HFF-Myc (cell line): ENCODE measurements around the gene ENTHD1.

Experiments
- DNase-seq: peaks from one replicate; pipeline ENCODE4 v3.0.0-alpha.2; 2011; ENCODE audit warnings: low read depth; ENCODE audit errors: extremely low read depth
- H3K4me3 ChIP-seq: replicated peaks from 2 replicates; pipeline ENCODE4 v1.5.1; 2011; ENCODE audit warnings: low read depth, mild to moderate bottlenecking, control low read depth, low read length
- CTCF ChIP-seq: IDR thresholded peaks from 2 replicates; pipeline ENCODE4 v1.5.1; 2012; ENCODE audit warnings: mild to moderate bottlenecking, low read depth, low read length, control low read depth; ENCODE audit errors: missing control alignments

The ENTHD1 gene

GRCh38 chr22:39901565-39902146 is 8.1 kb upstream of the ENTHD1 start:
- no peak for DNase-seq
- TF ChIP-seq CTCF: no peak
- no peak overlapping the region for H3K4me3 ChIP-seq

DNA sequence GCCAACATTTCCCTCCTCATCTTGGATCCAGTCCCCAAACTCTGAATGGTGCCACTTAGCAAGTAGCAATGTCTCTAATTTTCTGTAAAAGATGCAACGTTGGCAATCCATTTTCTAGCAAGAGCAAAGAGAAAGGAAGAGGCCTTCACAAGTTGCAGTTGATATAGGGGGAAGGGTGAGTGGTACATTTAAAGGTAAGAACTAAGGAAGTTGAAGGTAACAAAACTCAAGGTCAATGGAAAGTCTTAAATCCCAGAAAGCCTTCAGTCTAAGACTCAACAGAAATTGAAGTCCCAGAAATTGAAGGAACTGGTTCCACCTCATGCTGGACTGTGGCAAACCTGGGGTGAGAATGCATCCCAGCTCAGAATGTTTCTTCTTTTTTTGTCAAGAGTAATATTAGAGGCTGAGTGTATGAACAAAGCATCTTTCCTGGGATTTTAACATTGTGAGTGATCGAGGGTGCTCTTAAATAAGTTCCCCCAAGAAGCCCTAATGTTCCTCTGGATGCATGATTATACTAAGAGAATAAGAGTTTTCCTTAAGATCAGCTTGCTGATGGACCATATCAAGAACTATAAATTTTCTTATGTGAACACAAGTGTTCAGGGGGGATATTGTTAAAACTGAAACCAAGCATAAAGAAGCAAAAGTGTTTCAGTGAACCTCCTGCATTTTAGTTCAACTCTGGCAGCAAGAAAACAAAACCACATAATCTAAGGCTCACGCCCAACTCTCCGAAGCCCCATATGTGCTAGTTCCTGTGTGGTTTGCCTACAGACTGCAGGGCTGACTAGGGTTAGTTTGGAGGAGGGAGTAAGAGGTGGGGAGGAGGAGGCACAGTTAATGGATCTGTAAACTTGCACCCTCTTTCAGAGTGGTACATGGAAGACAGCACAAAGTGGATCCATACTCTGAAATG is 7.0 kb upstream of the ENTHD1 start, which contains the start of gene GRAP2:
TSS of gene GRAP2 (plus strand) at position 779 of the 922 bp plus-strand sequence. CDS start 46,023 bp downstream, outside the sequence.
- DNase-seq: no peak
- no peak for TF ChIP-seq CTCF
- no peak within 1 kb of the TSS for H3K4me3 ChIP-seq

GRCh38 chr22:39898997-39899396 is 5.4 kb upstream of the ENTHD1 start:
- TF ChIP-seq CTCF: no peak
- H3K4me3 ChIP-seq: no peak overlapping the region
- DNase-seq: no peak

DNA sequence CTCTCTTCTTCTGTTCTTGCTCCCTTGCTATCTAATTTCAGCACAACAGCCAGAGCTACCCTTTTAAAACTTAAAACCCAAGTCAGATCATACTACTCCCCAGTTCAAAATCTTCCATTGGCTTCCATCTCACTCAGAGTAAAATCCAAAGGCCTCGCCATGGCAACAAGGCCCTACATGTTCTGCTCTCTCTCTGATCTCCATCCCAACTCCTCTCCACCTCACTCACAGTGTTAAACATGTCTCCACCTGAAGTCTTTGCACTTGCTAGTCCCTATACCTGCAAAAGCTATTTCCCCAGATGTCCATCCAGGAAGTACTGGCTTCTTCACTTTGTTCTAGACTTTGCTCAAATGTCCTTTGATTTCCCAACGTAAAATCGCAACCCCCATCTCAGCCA is 4.3 kb upstream of the ENTHD1 start:
- no peak overlapping the region for H3K4me3 ChIP-seq
- TF ChIP-seq CTCF: no peak
- no peak for DNase-seq

DNA sequence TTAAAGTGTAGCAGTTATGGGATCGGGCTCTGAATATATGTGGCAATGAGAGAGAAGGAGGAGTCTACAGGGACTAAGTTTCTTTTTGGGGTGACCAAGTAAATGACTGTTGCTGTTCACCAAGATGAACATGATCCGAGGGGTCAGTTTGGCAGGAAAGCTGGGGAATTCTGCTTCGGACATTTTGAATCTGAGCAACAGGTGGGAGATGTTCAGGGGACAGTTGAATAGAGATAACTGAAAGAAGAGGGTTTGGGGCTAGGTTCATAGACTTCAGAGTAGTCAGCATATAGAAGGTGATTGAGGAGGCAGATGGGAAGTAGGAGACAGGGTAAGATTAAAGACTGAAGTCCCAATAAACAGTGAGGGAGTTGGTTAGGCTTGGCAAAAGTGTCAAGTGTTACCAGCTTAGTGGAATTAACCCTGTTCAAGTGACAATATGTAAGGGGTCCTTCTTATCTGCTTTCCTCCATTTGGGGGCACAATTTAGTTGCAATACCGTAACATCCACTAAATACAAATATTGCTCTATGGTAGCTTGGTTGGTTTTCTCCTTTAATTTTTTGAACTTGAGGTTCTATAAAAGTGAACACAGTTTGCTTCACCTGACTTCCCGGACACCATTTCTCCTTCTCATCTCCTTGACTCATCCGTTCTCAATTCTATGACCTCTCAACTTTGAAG is 2.9 kb upstream of the ENTHD1 start:
- no peak overlapping the region for H3K4me3 ChIP-seq
- no peak for TF ChIP-seq CTCF
- DNase-seq: no peak

DNA sequence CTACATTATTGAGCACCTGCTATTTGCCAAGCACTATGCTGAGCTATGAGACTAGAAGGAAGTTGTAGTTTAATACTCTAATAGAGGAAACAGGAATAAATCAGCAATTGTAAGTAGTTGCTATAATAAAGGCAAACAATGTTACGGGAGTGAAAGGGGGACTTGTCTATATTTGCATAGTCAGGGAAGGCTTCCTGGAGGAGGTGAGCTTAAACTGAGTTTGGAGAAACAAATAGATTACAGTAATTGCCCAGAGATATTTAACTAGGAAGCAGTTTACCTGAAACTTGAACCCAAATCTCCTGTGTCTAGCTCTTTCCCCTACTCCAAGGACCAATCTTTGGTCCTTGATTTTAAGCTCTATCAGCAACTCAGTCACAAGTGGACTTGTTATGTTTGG is 2.1 kb upstream of the ENTHD1 start:
- DNase-seq: no peak
- TF ChIP-seq CTCF: no peak
- H3K4me3 ChIP-seq: no peak overlapping the region
